Measurements from ENCODE around the gene NFU1.
"Not testable (repeated sequence)": the region's sequence is repeated elsewhere in the genome, so short reads cannot be mapped to it uniquely, and the experiment has no call there.

The NFU1 gene

GRCh38 chr2:69386360-69386759 is 50.9 kb downstream of the NFU1 start:
- peak in 1 of 5 donors; percentile 28 for DNase-seq

- DNase-seq, result peak in 1 of 5 donors; percentile 16
Observed at GRCh38 chr2:69385443-69386151, 51.6 kb downstream of the NFU1 start.

- DNase-seq, result no peak
Observed at GRCh38 chr2:69384618-69385081, 52.6 kb downstream of the NFU1 start.

GRCh38 chr2:69383176-69383812 is 53.9 kb downstream of the NFU1 start:
- no peak for DNase-seq

- DNase-seq, result no peak
Observed at GRCh38 chr2:69382547-69382946, 54.7 kb downstream of the NFU1 start.

GRCh38 chr2:69381337-69381737 is 55.9 kb downstream of the NFU1 start:
- peak in 1 of 5 donors; percentile 12 for DNase-seq

- DNase-seq, result no peak
Observed at GRCh38 chr2:69380072-69380917, 56.9 kb downstream of the NFU1 start.

GRCh38 chr2:69376403-69376802 is 60.8 kb downstream of the NFU1 start:
- DNase-seq, result no peak

- peak in 1 of 5 donors; percentile 48 for DNase-seq
Observed at GRCh38 chr2:69375494-69376353, 61.5 kb downstream of the NFU1 start.

- no peak for DNase-seq
Observed at GRCh38 chr2:69372767-69373166, 64.5 kb downstream of the NFU1 start.

- no peak for DNase-seq
Observed at GRCh38 chr2:69369802-69370201, 67.4 kb downstream of the NFU1 start.

- DNase-seq, result no peak
Observed at GRCh38 chr2:69368588-69368987, 68.6 kb downstream of the NFU1 start.

GRCh38 chr2:69359371-69359770 is 77.9 kb downstream of the NFU1 start:
- no peak for DNase-seq

GRCh38 chr2:69358914-69359313 is 78.3 kb downstream of the NFU1 start:
- DNase-seq, result no peak

GRCh38 chr2:69356471-69356870 is 80.8 kb downstream of the NFU1 start:
- DNase-seq, result no peak

GRCh38 chr2:69354976-69355375 is 82.3 kb downstream of the NFU1 start:
- DNase-seq, result not testable (repeated sequence)

- DNase-seq, result no peak
Observed at GRCh38 chr2:69353360-69353759, 83.9 kb downstream of the NFU1 start.

GRCh38 chr2:69348781-69349180 is 88.5 kb downstream of the NFU1 start:
- DNase-seq, result no peak

All from T-helper 1 cell (primary cell).